ENCODE measurements around the gene TRAPPC12.
"Not testable (repeated sequence)": the region's sequence is repeated elsewhere in the genome, so short reads cannot be mapped to it uniquely, and the experiment has no call there.

Gene TRAPPC12

DNA sequence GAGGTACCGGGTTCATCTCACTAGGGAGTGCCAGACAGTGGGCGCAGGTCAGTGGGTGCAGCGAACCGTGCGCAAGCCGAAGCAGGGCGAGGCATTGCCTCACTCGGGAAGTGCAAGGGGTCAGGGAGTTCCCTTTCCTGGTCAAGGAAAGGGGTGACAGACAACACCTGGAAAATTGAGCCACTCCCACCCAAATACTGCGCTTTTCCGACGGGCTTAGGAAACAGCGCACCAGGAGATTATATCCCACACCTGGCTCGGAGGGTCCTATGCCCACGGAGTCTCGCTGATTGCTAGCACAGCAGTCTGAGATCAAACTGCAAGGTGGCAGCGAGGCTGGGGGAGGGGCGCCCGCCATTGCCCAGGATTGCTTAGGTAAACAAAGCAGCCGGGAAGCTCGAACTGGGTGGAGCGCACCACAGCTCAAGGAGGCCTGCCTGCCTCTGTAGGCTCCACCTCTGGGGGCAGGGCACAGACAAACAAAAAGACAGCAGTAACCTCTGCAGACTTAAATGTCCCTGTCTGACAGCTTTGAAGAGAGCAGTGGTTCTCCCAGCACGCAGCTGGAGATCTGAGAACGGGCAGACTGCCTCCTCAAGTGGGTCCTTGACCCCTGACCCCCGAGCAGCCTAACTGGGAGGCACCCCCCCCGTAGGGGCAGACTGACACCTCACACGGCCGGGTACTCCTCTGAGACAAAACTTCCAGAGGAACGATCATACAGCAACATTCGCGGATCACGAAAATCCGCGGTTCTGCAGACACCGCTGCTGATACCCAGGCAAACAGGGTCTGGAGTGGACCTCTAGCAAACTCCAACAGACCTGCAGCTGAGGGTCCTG is 9.9 kb upstream of the TRAPPC12 start:
- not testable (repeated sequence) for DNase-seq

- DNase-seq, result no peak
These were observed 2.7 kb upstream of the TRAPPC12 start for GRCh38 chr2:3376821-3377220.

DNA sequence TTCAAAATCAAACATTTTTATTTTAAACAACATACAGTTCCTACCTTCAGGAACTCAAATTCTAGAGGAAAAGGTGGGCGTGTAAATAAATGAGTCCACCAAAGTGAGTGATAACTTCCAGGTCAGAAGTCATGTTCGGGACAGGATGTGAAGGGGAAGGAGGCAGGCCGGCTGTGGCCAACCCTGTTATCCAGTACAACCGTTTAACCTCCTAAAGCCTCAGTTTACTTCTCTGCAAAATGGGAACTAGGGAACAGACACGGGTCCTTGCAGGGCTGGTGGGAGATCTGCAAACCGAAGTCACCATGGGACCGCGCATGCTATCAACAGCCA is 2.2 kb upstream of the TRAPPC12 start:
- DNase-seq, result no peak

GRCh38 chr2:3377612-3378432 is 1.7 kb upstream of the TRAPPC12 start, which contains the start of gene EIPR1:
Gene EIPR1, minus strand, starts transcription at chr2:3377818. Its CDS starts 129 bp downstream, at chr2:3377689.
- DNase-seq, result peak; percentile 96

GRCh38 chr2:3379339-3379646 is 201 bp upstream of the TRAPPC12 start:
- DNase-seq, result no peak

GRCh38 chr2:3386448-3386958 is 7.0 kb downstream of the TRAPPC12 start:
- no peak for DNase-seq

GRCh38 chr2:3387011-3387410 is 7.5 kb downstream of the TRAPPC12 start:
- no peak for DNase-seq

- no peak for DNase-seq
These were observed 8.3 kb downstream of the TRAPPC12 start for GRCh38 chr2:3387644-3388411.

GRCh38 chr2:3388412-3388738 is 8.9 kb downstream of the TRAPPC12 start:
- no peak for DNase-seq

GRCh38 chr2:3389193-3389592 is 9.7 kb downstream of the TRAPPC12 start:
- no peak for DNase-seq

DNA sequence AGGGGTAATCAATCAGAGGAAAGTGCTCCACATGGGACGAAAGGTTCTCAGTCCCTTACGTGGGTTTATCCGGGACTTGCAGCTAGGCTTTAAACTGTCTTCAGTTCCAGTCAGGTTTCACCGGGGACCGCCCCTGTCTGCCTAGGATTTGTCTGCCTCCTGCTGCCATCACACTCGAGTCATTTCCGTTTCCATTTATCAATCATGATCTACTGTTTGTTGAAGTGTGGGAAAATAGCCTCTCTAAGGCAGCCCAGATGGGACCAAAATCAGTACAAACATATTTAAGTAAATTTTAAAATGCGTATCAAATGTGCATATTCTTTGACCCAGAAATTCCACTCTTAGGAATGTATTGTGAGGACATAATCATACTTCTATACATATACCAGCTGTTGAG is 10.5 kb downstream of the TRAPPC12 start:
- no peak for DNase-seq

GRCh38 chr2:3392216-3392615 is 12.7 kb downstream of the TRAPPC12 start:
- DNase-seq, result no peak

GRCh38 chr2:3396920-3397559 is 17.5 kb downstream of the TRAPPC12 start:
- DNase-seq, result no peak

GRCh38 chr2:3398857-3399256 is 19.4 kb downstream of the TRAPPC12 start:
- DNase-seq, result no peak

DNA sequence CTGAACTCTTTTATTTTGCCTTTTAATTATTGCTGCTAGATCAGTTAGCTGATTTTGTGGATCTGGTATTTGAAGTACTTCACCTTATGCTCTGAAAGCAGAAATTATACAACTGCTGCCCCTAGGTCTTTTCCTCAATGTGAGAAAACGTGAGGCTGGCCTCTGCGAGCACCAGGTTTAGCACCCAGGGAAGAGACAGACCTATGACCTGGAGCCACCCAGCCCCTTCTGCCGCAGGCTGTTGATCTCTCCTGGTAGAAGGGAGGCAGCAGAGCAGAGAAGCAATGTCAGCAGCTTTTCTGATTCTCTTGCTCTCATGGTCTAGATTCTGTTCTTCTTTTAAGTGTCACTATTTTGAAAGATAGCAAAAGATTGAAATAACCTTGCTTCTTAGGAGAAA is 19.9 kb downstream of the TRAPPC12 start:
- no peak for DNase-seq

- no peak for DNase-seq
These were observed 20.3 kb downstream of the TRAPPC12 start for GRCh38 chr2:3399829-3400228.

DNA sequence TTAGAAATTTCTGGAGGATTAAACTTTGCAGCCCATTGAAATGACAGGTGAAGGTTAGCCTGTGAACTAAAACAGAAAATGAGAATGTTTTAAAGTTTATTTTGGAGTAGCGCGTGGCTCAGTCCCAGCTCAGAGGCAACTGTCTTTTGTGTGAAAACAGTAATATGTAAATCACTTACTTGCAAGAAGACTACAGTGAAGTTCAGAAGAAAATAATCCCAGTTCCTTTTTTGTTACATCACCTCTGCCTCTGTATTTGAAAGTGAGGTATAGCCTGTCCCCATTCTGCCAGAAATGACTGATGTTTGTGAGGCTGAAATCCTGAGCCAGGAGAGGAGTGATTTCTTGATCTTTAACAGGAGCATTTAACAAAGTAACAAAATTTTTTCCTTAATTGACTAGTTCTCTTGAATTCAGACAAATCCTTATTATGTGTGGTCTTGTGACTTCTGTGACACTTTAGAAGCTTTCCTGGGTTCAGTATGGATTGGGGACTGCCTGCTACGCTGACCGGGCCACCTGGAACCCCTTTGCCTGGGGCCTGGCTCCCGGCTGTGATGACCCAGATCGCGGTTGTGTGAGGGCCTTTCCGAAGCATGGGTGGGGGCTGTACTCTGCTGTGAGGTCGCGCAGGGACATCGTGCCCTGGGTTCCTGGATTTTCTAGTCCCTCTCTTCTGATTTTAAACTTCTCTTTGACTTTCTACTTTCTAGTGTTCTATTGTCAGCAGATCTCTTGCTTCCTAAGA is 24.3 kb downstream of the TRAPPC12 start:
- DNase-seq, result no peak

DNA sequence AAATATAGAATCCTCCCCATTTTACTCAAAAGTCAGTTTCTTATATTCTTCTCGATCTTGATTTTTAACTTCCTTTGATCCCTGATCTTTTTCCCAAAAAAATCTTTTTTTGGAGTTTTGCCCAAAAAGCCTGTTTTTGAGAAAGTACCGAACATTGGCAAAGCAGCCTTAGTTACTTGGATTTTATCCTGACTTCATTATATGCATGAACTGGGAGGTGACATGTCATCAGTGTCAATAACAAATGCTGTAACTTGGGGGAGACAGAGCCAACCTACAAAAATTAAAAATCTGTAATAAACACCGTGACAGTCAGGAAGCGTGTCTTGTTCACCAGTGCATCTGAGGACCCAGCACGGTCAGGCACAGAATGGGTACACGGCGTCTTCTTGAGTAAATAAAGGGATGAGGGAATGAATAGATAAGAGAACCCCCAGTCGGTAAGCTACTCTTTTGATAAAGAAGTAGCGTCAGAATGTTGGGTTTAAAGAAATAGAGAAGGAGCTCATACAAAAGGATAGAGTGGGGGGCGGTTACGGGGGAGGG is 24.9 kb downstream of the TRAPPC12 start:
- DNase-seq, result no peak

- no peak for DNase-seq
These were observed 25.8 kb downstream of the TRAPPC12 start for GRCh38 chr2:3405307-3405706.

DNA sequence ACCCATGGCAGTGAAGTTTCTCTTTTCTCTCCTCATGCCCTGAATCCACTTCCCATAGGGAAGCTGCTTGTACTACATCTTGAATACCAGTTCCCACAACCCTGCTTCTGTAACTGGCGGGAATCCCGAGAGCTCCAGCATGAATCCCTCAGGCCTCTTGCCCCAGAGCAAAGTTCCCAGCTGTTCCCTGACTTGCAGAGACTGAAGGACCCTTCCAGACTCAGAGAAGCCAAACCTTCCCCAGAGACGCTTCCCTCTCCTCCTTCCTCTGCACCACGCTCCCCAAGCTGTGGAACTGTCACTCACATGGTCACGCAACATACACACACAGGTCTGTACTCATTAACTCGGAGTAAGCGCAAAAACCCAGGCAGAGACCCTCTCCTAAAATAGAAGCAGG is 26.4 kb downstream of the TRAPPC12 start:
- no peak for DNase-seq

- no peak for DNase-seq
These were observed 27.0 kb downstream of the TRAPPC12 start for GRCh38 chr2:3406501-3406900.

DNA sequence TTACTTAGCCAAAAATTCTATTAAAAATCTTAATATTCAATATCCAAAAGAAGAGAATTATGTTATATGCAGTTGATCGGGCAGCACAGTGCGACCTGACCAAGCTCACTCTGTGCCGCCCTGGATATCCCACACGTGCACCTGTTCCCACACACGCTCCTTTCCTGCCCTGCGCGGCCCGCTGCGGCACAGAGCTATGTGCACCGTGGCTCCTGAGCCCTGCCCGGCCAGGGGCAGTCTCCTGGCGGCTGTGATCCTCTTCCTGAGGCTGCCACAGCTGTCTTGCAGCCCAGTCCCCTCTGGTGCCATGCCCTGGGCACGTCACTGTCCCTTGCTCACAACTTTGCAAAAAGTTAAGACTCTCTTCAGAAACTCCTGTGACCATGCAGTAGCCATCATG is 29.3 kb downstream of the TRAPPC12 start:
- no peak for DNase-seq

All from central memory CD4-positive, alpha-beta T cell (primary cell).